Right lobe of liver (tissue), 6 donors: ENCODE measurements around the gene USP44. TPM values are rescaled to one million over a fixed set of nuclear protein-coding genes. Genes with fewer than 3 reads are reported as not detected.
"Not testable (repeated sequence)": the region's sequence is repeated elsewhere in the genome, so short reads cannot be mapped to it uniquely, and the experiment has no call there.

Source experiments
- ATAC-seq, 4 donors: fragments of 200-7000 bp; cut with Tn5 transposase; one replicate each; pipeline ENCODE4 v1.9.1; 2020; ENCODE audit warnings: mild to moderate bottlenecking in 4 of 4, moderate library complexity in 4 of 4
- DNase-seq, 3 donors: peaks; one replicate each; pipeline ENCODE4 v3.0.0-alpha.2; 2020
- H3K27ac ChIP-seq, 3 donors: fragments of 200-600 bp; one replicate each; pipeline ENCODE4 v1.8.0; 2022
- H3K27me3 ChIP-seq, 2 donors: fragments of 200-600 bp; one replicate each; pipeline ENCODE4 v1.8.0; 2022
- H3K36me3 ChIP-seq, 4 donors: fragments of 200-600 bp; sonication (generic) in 1 of 4; one replicate each; pipeline versions ENCODE4 v1.5.1 to v1.8.0; 2017 to 2022; ENCODE audit warnings: control low read depth in 1 of 4
- H3K4me1 ChIP-seq, 4 donors: fragments of 200-600 bp; sonication (generic) in 1 of 4; one replicate each; pipeline versions ENCODE4 v1.5.1 to v1.8.0; 2017 to 2022; ENCODE audit warnings: control low read depth in 1 of 4
- H3K4me3 ChIP-seq, 3 donors: fragments of 200-600 bp; one replicate each; pipeline ENCODE4 v1.8.0; 2022
- H3K9me3 ChIP-seq, 4 donors: fragments of 200-600 bp; sonication (generic) in 1 of 4; one replicate each; pipeline versions ENCODE4 v1.5.1 to v1.8.0; 2017 to 2022; ENCODE audit warnings: control low read depth in 1 of 4
- POLR2A ChIP-seq: fragments of 450-650 bp; IDR thresholded peaks from one replicate; pipeline ENCODE4 v1.6.1; 2017; ENCODE audit warnings: antibody characterized with exemption, mild to moderate bottlenecking
- WGBS: methylation state at CpG from one replicate; pipeline ENCODE4 v1.1.6; 2018; ENCODE audit warnings: low coverage, low lambda C conversion rate; ENCODE audit not compliant: insufficient coverage; ENCODE audit errors: missing lambda C conversion rate; 5-methylcytosine and 5-hydroxymethylcytosine counted together
- intact Hi-C, 2 donors: fragments of 100-400 bp; cut with DNase I; formaldehyde crosslinking; loops; one replicate each; pipeline versions ENCODE4 v1.11.2 to v1.14.1; 2022
- total RNA-seq, 6 experiments: library from RNA; depleted of rRNA in 2 of 6; stranded (reverse); fragments of >200 nt in 2 of 6; fragmentation: NEBNext Ultra II Directional in 3 of 6; extraction: Animal tissue kit (Norgen Biotek cat#: 25700) in 3 of 6; gene quantifications; one replicate each; pipeline versions ENCODE4 v1.1.0 to v1.2.4, GENCODE V29; 2016 to 2023
- TF ChIP-seq, protein P1 (sequence below), 4 donors: fragments of 200-600 bp in 3 of 4; fragments of 450-650 bp in 1 of 4; IDR thresholded peaks; one replicate each; pipeline versions ENCODE4 v1.5.1 to v1.8.0; 2016 to 2022; ENCODE audit warnings: antibody characterized with exemption in 4 of 4, mild to moderate bottlenecking in 2 of 4
- donor health status: DM: no; HTN: yes; CAD: no.
- donor health status: DM: no; HTN: no; CAD: no.
- donor health status: DM: no; HTN: no; CAD: no.
- donor health status: DM: no; HTN: yes; CAD: no.
- donor health status: DM: no; HTN: yes; CAD: no.

The USP44 gene
- total RNA-seq, 6 experiments from 2014 or later, result 0.22 to 0.31 (median 0.23) TPM; not detected in 2

DNA sequence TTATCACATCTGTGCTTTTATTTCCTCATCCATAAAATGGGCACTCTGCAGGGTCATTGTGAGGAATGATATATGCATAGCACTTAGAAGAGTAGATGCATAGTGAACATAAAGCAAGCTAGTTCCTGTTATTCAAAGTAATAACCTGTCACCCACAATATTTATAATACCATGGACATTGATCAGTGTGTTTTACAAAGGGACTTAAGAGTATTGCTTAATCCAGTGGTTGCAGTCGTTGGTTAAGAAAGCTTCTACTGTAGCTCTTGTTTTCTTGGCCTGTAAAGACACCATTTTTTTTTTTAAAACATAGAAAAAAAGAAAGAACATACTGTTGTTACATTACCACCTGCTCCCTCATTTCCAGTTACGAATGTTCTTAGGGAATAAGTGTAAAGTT, 64.3 kb downstream of the USP44 start:
- Histone ChIP-seq H3K9me3 (no peaks in the 10 kb centered on the region), H3K4me1 (no peaks in the 10 kb centered on the region), H3K27me3 (no peaks in the 10 kb centered on the region), H3K4me3 (no peak overlapping the region), H3K36me3 (peaks cover 0 to 36% (median 9%) of the 10 kb centered on the region in 4 donors), H3K27ac (no peak overlapping the region)
- no peak for TF ChIP-seq POLR2A
- TF ChIP-seq, protein P1, sequence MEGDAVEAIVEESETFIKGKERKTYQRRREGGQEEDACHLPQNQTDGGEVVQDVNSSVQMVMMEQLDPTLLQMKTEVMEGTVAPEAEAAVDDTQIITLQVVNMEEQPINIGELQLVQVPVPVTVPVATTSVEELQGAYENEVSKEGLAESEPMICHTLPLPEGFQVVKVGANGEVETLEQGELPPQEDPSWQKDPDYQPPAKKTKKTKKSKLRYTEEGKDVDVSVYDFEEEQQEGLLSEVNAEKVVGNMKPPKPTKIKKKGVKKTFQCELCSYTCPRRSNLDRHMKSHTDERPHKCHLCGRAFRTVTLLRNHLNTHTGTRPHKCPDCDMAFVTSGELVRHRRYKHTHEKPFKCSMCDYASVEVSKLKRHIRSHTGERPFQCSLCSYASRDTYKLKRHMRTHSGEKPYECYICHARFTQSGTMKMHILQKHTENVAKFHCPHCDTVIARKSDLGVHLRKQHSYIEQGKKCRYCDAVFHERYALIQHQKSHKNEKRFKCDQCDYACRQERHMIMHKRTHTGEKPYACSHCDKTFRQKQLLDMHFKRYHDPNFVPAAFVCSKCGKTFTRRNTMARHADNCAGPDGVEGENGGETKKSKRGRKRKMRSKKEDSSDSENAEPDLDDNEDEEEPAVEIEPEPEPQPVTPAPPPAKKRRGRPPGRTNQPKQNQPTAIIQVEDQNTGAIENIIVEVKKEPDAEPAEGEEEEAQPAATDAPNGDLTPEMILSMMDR (IDR thresholded peaks at IDR 0.05), result no peak
- DNase-seq (no peak), ATAC-seq (no peak)
- 63% methylated on average over 2 of the region's 2 CpGs for WGBS
- intact Hi-C loops, result no loop called here

DNA sequence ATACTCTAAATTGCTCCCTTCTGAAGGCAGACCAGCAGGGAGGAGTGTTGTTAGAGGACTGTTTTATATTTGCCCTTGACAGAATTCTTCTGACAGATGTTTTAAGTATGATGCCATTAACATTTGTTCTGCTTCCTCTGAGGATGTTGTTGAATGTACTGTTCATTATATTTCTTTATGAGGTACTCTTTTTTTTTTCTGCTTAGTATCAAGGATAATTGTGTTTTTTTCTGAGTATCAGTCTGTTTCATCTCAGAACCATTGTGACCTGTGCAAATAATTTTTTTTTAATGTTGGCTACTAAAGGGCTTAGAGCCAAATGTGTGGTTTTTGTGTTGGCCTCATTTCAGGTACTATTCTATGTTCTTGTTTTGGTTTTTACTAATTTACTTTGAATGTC, 66.8 kb downstream of the USP44 start:
- peak in 1 of 4 donors; percentile 37 for ATAC-seq
- H3K36me3 ChIP-seq, result peaks cover 0 to 36% (median 11%) of the 10 kb centered on the region in 4 donors
- H3K27ac ChIP-seq, result no peak overlapping the region
- H3K9me3 ChIP-seq, result no peaks in the 10 kb centered on the region
- no peaks in the 10 kb centered on the region for H3K4me1 ChIP-seq
- TF ChIP-seq, protein P1 (IDR thresholded peaks at IDR 0.05), result no peak
- no peak for TF ChIP-seq POLR2A
- H3K4me3 ChIP-seq, result no peak overlapping the region
- intact Hi-C loops, result no loop called here
- no peaks in the 10 kb centered on the region for H3K27me3 ChIP-seq
- no peak for DNase-seq

DNA sequence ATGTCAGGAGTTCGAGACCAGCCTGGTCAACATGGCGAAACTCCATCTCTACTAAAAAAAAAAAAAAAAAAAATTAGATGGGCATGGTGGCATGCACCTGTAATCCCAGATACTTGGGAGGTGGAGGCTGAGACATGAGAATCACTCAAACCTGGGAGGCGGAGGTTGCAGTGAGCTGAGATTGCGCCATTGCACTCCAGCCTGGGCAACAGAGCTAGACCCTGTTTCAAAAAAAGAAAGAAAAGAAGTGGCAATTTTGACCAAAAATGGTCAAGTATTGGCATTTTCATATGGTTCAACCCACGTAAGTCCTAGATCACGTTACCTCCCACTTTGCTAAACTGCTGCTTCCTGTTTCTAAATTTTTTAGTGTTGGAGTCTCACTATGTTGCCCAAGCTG, 68.7 kb downstream of the USP44 start:
- H3K27ac ChIP-seq, H3K9me3 ChIP-seq, intact Hi-C loops, ATAC-seq, H3K4me1 ChIP-seq, H3K4me3 ChIP-seq, H3K27me3 ChIP-seq, DNase-seq: not testable (repeated sequence)
- WGBS, result 97% methylated on average over 4 of the region's 6 CpGs
- H3K36me3 ChIP-seq, result peaks cover 0 to 44% (median 15%) of the 10 kb centered on the region in 4 donors

DNA sequence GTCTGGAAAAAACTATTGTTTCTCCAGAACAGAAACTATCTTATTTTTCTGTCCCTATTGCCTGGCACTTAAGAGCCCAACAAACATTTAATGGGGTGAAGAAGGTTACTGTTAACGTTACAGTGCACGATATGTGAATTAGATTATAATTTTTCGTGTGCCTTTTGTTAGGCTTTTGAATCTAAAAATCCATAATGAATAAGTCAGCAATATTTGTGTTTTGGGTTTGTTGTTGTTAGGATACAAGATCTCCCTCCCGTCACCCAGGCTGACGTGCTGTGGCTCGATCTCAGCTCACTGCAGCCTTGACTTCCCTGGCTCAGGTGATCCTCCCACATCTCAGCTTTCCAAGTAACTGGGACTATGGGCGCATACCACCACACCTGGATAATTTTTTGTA, 69.4 kb downstream of the USP44 start:
- no peak for DNase-seq
- no peaks in the 10 kb centered on the region for H3K4me1 ChIP-seq
- no peak for TF ChIP-seq POLR2A
- TF ChIP-seq, protein P1 (IDR thresholded peaks at IDR 0.05), result no peak
- no peak overlapping the region for H3K27ac ChIP-seq
- no peaks in the 10 kb centered on the region for H3K9me3 ChIP-seq
- 96% methylated on average over 6 of the region's 7 CpGs for WGBS
- intact Hi-C loops, result no loop called here
- no peak overlapping the region for H3K4me3 ChIP-seq
- peaks cover 0 to 45% (median 15%) of the 10 kb centered on the region in 4 donors for H3K36me3 ChIP-seq
- no peak for ATAC-seq
- H3K27me3 ChIP-seq, result no peaks in the 10 kb centered on the region

GRCh38 chr12:95481072-95481471, 70.2 kb downstream of the USP44 start:
- no peak overlapping the region for H3K27ac ChIP-seq
- 87% methylated on average over 3 of the region's 3 CpGs for WGBS
- no peak for ATAC-seq
- H3K36me3 ChIP-seq, result peaks cover 0 to 45% (median 11%) of the 10 kb centered on the region in 4 donors
- H3K4me3 ChIP-seq, result no peak overlapping the region
- H3K4me1 ChIP-seq, result no peaks in the 10 kb centered on the region
- no peaks in the 10 kb centered on the region for H3K27me3 ChIP-seq
- TF ChIP-seq, protein P1 (IDR thresholded peaks at IDR 0.05), result no peak
- no peak for TF ChIP-seq POLR2A
- intact Hi-C loops, result no loop called here
- DNase-seq, result no peak
- H3K9me3 ChIP-seq, result no peaks in the 10 kb centered on the region
